HFF-Myc (cell line): ENCODE results near the gene MDM2.

Experiments
- DNase-seq: peaks from one replicate; pipeline ENCODE4 v3.0.0-alpha.2; 2011; ENCODE audit warnings: low read depth; ENCODE audit errors: extremely low read depth
- H3K4me3 ChIP-seq: replicated peaks from 2 replicates; pipeline ENCODE4 v1.5.1; 2011; ENCODE audit warnings: low read depth, mild to moderate bottlenecking, control low read depth, low read length
- CTCF ChIP-seq: IDR thresholded peaks from 2 replicates; pipeline ENCODE4 v1.5.1; 2012; ENCODE audit warnings: mild to moderate bottlenecking, low read depth, low read length, control low read depth; ENCODE audit errors: missing control alignments

The MDM2 gene

GRCh38 chr12:68831272-68831671 lies 23.3 kb downstream of the MDM2 start:
- no peak for DNase-seq
- H3K4me3 ChIP-seq: no peak overlapping the region
- TF ChIP-seq CTCF: no peak

GRCh38 chr12:68831751-68832503 lies 23.9 kb downstream of the MDM2 start:
- no peak for TF ChIP-seq CTCF
- DNase-seq: no peak
- H3K4me3 ChIP-seq: no peak overlapping the region

- TF ChIP-seq CTCF: no peak
- no peak for DNase-seq
- H3K4me3 ChIP-seq: no peak overlapping the region
These were observed 24.5 kb downstream of the MDM2 start for GRCh38 chr12:68832504-68832867.

- DNase-seq: no peak
- no peak overlapping the region for H3K4me3 ChIP-seq
These were observed 25.5 kb downstream of the MDM2 start for GRCh38 chr12:68833508-68833907.

GRCh38 chr12:68835333-68835908 lies 27.4 kb downstream of the MDM2 start:
- no peak overlapping the region for H3K4me3 ChIP-seq
- DNase-seq: no peak
- TF ChIP-seq CTCF: no peak

More at GRCh38 chr12:68833508-68833907, 25.5 kb downstream of the MDM2 start:
- no peak for TF ChIP-seq CTCF

- no peak for TF ChIP-seq CTCF
- H3K4me3 ChIP-seq: no peak overlapping the region
- DNase-seq: no peak
These were observed 29.2 kb downstream of the MDM2 start for GRCh38 chr12:68837215-68837614.
